GM21786 (cell line): ENCODE measurements around the gene ADAMTS8.

Experiments used
- ATAC-seq: cut with Tn5 transposase; IDR thresholded peaks from one replicate; pipeline ENCODE4 v1.9.1; 2021; ENCODE audit not compliant: unreplicated experiment

The ADAMTS8 gene, protein sequence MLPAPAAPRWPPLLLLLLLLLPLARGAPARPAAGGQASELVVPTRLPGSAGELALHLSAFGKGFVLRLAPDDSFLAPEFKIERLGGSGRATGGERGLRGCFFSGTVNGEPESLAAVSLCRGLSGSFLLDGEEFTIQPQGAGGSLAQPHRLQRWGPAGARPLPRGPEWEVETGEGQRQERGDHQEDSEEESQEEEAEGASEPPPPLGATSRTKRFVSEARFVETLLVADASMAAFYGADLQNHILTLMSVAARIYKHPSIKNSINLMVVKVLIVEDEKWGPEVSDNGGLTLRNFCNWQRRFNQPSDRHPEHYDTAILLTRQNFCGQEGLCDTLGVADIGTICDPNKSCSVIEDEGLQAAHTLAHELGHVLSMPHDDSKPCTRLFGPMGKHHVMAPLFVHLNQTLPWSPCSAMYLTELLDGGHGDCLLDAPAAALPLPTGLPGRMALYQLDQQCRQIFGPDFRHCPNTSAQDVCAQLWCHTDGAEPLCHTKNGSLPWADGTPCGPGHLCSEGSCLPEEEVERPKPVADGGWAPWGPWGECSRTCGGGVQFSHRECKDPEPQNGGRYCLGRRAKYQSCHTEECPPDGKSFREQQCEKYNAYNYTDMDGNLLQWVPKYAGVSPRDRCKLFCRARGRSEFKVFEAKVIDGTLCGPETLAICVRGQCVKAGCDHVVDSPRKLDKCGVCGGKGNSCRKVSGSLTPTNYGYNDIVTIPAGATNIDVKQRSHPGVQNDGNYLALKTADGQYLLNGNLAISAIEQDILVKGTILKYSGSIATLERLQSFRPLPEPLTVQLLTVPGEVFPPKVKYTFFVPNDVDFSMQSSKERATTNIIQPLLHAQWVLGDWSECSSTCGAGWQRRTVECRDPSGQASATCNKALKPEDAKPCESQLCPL

GRCh38 chr11:130428316-130429119, at the start of gene ADAMTS8:
ADAMTS8 (minus strand) TSS chr11:130428609; CDS start chr11:130428286, 323 bp downstream.
- no peak for ATAC-seq

DNA sequence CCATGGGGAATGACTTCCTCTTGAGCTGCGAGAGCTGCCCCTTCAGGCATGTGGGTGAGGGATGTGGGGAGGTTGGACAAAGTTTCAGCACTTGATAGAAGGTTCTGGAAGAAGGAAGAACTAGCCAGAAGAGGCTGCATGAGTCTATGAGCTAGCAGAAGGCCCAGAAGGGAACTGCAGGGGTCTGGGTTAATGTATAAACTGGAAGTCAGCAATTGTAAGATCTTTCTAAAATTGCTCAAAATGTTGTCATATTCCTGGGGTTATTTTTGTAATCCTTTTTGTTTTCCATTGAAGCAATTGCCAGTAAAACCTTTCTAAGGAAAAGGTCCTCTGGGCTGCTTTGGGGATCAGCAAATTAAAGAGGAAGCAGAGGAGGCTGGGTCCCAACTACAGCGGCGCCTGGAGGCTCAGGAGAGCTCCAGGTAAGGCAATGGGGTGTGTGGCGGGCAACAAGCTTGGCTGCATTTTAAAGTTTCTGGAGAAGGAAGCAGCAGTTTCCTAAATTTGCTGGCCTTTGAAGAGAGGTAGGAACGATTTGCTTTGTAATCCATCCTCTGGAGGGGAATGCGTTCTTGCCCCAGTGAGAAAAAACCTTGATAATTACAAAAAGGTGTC, 49.3 kb upstream of the ADAMTS8 start:
- no peak for ATAC-seq

DNA sequence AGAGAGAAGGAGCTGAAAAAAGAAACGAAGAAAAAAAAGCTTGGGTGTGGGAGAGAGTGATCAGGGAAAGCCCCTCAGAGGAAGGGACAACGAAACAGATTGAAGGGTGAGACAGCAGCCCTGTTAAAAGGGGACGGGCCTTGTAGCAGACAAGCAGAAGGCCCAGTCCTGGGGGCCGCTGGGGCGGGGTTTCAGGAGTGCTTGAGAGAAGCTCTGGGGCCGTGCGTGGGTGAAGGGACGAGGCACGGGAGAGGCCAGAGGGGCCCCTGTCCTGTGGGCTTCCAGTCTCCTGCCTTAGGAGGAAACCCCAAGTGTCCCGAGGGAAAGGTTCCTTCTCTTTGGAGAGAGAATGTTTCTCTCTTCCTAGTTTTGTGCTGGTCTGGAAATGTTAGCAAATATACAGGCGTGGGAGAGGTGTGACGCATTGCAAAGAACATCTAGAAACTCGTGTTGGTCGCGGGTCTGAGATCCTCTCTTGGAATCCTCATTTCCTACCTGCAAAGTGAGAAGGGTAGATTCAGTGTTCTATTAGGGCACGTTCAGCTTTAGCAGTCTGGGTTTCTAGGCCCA, 48.6 kb upstream of the ADAMTS8 start:
- no peak for ATAC-seq

DNA sequence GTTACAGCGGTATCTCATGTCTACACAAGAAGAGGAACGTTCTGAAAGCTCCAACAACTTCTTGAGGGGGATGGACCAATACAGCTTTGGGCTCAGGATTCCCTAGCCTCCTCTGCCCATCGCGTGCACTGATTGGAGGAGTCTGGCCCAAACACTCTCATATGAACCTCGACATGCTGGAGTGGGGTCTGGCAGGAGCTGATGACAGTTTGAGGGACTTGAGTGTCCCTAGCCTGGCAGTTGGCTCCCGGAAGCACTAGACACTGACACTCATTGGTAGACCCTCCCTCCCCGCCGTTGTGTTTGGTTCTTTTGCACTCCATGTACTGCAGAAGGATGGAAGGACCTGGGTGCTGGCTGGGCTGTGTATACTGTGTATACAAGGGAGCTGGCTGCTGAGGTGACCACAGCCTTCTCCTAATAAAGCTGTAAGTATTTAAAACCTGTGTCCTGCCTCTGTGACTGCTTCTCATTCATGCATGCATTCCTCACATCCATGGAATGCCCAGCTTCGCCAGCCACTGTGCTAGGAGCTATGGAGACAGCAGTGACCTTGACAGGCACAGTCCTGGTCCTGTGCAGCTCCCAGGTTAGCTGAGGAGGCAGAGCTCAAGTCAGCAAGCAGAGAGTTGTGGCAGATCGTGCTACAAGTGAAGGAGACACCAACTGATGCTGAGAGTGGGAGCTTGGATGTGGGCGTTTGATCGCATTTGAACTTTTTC, 48.0 kb upstream of the ADAMTS8 start:
- no peak for ATAC-seq

- ATAC-seq = no peak
These were observed 47.1 kb upstream of the ADAMTS8 start for GRCh38 chr11:130475426-130476053.

GRCh38 chr11:130474637-130475400, 46.4 kb upstream of the ADAMTS8 start:
- ATAC-seq = no peak

GRCh38 chr11:130473795-130474377, 45.5 kb upstream of the ADAMTS8 start:
- no peak for ATAC-seq

- ATAC-seq = no peak
These were observed 44.8 kb upstream of the ADAMTS8 start for GRCh38 chr11:130473056-130473794.

GRCh38 chr11:130472434-130472961, 44.1 kb upstream of the ADAMTS8 start:
- ATAC-seq = no peak

GRCh38 chr11:130471731-130472433, 43.5 kb upstream of the ADAMTS8 start:
- no peak for ATAC-seq

DNA sequence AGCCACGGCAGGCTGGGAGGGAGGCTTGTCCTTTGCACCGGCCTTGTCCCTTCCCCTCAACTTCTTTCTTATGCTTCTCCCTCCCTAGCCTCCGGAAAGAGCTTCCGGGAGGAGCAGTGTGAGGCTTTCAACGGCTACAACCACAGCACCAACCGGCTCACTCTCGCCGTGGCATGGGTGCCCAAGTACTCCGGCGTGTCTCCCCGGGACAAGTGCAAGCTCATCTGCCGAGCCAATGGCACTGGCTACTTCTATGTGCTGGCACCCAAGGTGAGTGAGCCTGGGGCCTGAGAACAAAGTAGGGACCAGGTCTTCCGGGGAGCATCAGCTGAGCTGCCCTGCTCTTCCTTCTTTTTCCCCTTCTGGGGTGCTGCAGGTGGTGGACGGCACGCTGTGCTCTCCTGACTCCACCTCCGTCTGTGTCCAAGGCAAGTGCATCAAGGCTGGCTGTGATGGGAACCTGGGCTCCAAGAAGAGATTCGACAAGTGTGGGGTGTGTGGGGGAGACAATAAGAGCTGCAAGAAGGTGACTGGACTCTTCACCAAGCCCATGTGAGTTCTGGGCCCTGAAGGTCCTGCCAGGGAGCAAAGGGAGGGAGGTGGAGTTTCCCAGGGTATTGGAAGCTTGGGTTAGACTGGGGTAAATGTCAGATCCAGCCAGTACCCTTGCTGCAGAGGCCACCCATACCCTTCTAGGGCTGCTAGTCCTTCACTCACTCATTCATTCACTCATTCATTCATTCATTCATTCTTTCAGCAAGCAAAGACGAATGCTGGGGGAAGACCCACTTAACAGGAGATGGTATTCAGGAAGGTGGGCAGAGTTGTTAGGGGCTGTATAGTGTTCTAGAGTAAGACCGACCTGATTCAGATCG, 42.7 kb upstream of the ADAMTS8 start:
- no peak for ATAC-seq

DNA sequence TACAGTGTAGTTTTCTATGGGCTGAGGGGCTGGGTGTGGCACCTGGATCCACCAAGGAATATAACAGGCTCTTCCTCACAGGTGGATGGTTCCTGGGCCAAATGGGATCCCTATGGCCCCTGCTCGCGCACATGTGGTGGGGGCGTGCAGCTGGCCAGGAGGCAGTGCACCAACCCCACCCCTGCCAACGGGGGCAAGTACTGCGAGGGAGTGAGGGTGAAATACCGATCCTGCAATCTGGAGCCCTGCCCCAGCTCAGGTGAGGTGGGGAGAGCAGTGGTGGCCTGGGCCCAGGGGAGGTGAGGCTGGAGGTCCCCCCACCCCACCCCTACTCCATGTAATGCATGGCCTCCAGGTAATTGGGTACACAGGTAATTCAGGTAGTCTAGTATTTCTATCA, 40.8 kb upstream of the ADAMTS8 start:
- ATAC-seq = no peak

DNA sequence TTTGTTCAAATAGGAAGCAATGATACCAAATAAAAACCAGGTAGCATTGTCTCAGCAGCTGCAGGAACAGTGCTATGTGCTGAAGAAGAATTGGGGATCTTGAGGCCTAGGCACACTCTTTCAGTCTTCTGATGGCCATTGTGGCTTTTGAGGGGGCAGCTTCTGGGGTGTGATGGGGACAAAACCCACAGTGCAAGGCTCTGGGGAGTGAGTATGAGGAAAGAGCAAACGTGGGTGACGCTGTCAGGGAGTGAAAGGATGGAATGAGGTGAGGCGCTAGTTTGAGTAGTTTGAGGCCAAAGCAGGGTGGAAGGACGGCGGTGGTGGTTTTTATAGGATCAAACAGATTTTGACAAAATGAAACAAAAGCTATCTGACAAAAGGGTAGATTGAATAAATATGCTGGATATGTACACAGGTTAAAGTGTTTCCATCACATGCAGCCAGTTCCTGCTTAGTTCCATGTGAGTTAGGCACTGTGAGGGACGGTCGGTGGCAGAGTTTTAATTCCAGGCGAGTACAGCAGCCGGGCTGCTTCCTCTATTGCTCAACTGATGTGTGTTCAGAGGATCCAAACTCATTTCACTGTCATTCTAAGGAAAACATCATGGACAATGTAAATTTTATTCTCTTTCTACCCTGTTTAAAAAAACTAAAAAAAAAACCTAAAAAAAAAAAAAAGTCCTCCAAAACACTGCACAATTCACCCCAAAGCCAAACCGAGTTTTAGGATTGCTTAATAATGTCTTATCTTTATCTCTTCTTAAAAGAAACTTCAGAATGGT, 38.9 kb upstream of the ADAMTS8 start:
- no peak for ATAC-seq

GRCh38 chr11:130465263-130465662, 36.9 kb upstream of the ADAMTS8 start:
- no peak for ATAC-seq

- ATAC-seq = no peak
These were observed 35.9 kb upstream of the ADAMTS8 start for GRCh38 chr11:130464291-130464812.
